GM06990 (cell line): Measurements from ENCODE around the gene KCNG4.

Source experiments
- DNase-seq: peaks from one replicate; pipeline ENCODE4 v3.0.0-alpha.2; 2011; ENCODE audit not compliant: insufficient read length; ENCODE audit errors: extremely low read depth
- H3K27me3 ChIP-seq: replicated peaks from 2 replicates; pipeline ENCODE4 v1.6.0; 2011; ENCODE audit warnings: low read length; ENCODE audit not compliant: control insufficient read depth, insufficient read depth
- H3K36me3 ChIP-seq: 2 replicates; pipeline ENCODE4 v1.5.1; 2011; ENCODE audit warnings: low read length; ENCODE audit not compliant: control insufficient read depth, insufficient read depth
- H3K4me3 ChIP-seq: replicated peaks from 2 replicates; pipeline ENCODE4 v1.5.1; 2011; ENCODE audit warnings: low read depth, mild to moderate bottlenecking, control low read depth, low read length
- TF ChIP-seq, protein P1 (sequence below): IDR thresholded peaks from 2 replicates; pipeline ENCODE4 v1.5.1; 2011; ENCODE audit warnings: low read length, control low read depth, mild to moderate bottlenecking, inconsistent platforms; ENCODE audit not compliant: insufficient read depth, poor library complexity, severe bottlenecking

The KCNG4 gene

DNA sequence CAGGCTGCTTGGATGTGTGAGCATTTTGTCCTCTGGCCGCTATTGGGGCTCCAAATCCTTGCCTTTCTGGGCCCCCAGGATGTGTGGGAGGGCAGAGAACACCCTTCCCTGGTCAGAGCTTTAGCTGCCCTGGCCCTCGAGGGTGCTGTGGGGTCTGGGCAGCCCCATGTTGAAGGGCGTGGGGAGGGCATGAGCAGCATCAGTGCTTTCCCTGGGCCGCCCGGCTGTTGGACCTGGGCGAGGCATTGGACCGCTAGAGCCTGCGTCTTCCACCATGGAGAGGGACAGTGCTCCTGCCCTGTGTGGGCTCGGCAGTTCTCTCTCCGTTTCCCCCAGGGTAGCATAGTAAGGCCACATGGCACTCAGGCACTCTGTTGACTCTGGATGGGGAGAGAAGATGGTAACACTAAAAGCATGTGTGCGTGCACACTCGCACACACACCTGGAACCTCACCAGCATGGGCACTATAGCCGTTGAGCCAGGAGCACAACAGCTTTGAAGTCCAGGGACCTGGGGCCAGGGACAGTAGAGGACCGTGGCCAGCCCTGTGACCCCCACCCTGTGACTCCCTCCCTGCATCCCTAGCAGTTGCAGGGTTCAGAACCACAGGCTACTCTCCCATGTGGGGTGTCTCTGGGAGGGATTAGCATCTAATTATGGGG is 42.2 kb downstream of the KCNG4 start:
- TF ChIP-seq, protein P1, sequence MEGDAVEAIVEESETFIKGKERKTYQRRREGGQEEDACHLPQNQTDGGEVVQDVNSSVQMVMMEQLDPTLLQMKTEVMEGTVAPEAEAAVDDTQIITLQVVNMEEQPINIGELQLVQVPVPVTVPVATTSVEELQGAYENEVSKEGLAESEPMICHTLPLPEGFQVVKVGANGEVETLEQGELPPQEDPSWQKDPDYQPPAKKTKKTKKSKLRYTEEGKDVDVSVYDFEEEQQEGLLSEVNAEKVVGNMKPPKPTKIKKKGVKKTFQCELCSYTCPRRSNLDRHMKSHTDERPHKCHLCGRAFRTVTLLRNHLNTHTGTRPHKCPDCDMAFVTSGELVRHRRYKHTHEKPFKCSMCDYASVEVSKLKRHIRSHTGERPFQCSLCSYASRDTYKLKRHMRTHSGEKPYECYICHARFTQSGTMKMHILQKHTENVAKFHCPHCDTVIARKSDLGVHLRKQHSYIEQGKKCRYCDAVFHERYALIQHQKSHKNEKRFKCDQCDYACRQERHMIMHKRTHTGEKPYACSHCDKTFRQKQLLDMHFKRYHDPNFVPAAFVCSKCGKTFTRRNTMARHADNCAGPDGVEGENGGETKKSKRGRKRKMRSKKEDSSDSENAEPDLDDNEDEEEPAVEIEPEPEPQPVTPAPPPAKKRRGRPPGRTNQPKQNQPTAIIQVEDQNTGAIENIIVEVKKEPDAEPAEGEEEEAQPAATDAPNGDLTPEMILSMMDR, result no peak
- Histone ChIP-seq H3K4me3 (no peak overlapping the region), H3K27me3 (no peaks in the 10 kb centered on the region), H3K36me3 (no peaks in the 10 kb centered on the region)
- DNase-seq, result no peak

DNA sequence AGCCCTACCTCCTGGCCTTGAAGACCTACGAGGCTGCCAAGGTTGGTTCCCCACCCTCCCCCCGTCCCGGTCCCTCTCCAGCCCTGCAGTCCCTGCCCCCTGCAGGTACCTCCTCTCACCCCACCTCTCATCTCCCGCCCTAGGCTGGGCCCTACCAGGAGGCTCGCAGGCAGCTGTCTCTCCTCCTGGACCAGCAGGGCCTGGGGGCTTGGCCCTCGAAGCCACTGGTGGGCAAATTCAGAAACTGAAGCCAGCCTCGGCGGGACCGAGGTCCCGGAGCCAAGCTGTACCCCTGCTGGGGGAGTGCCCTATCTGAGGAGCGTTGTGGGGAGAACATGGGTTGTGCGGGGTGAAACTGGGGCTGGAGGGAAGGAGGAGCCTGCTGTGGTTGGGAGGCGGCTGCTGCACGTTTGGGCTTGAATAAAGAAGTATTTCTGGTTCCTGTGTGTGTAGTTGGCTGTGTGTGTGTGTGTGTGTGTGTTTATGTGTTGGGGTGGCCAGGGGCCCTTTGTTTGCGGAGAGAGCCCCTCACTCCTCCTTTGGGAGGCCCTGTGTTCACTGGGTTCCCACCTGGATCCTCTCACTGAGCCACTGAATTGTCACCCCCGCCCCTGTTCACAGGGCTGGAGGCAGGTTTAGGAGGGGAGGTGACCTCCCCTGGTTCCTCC is 43.0 kb downstream of the KCNG4 start:
- TF ChIP-seq, protein P1, result no peak
- Histone ChIP-seq H3K4me3 (no peak overlapping the region), H3K27me3 (no peaks in the 10 kb centered on the region), H3K36me3 (no peaks in the 10 kb centered on the region)
- no peak for DNase-seq

DNA sequence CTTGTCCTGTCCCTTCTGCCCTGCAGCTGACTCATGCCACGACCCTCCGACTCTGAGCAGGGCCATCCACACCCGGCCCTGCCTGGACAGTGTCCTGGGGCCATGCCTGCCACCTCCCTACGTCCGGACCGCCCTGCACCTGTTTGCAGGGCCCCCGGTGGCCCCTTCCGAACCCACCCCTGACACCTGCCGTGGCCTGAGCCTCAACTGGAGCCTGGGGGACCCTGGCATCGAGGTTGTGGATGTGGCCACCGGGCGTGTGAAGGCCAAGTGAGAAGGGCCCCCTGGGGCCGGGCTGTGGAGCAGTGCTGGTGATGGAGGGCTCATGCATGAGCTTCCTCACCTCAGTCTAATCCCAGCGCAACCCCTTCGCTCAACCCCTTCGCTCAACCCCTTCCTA is 43.7 kb downstream of the KCNG4 start:
- no peaks in the 10 kb centered on the region for H3K27me3 ChIP-seq
- DNase-seq, result no peak
- TF ChIP-seq, protein P1, result no peak
- no peaks in the 10 kb centered on the region for H3K36me3 ChIP-seq
- H3K4me3 ChIP-seq, result no peak overlapping the region

DNA sequence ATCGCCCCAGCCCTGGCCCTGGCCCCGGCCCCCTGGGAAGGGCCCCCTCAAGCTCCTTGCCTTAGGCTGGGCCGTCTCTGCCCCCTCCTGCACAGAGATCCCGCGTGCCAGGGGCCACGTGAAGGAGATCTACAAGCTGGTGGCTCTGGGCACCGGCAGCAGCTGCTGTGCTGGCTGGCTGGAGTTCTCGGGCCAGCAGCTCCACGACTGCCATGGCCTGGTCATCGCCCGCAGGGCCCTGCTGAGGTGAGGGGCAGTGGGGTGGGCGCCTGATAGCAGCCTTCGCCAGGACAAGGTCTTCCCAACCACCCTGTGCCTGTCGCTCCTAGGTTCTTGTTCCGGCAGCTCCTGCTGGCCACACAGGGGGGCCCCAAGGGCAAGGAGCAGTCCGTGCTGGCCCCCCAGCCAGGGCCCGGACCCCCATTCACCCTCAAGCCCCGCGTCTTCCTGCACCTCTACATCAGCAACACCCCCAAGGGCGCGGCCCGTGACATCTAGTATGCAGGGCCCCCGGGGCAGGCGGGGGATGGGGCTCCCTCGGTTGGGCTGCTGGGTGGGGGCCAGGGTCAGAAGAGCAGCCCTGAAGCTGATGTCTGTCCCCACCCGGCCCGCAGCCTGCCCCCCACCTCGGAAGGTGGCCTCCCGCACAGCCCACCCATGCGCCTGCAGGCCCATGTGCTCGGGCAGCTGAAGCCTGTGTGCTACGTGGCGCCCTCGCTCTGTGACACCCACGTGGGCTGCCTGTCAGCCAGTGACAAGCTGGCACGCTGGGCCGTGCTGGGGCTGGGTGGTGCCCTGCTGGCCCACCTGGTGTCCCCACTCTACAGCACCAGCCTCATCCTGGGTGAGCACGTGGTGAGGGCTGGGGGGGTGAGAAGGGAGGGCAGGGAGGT is 44.4 kb downstream of the KCNG4 start:
- Histone ChIP-seq H3K4me3 (no peak overlapping the region), H3K27me3 (no peaks in the 10 kb centered on the region), H3K36me3 (no peaks in the 10 kb centered on the region)
- TF ChIP-seq, protein P1, result no peak
- no peak for DNase-seq

DNA sequence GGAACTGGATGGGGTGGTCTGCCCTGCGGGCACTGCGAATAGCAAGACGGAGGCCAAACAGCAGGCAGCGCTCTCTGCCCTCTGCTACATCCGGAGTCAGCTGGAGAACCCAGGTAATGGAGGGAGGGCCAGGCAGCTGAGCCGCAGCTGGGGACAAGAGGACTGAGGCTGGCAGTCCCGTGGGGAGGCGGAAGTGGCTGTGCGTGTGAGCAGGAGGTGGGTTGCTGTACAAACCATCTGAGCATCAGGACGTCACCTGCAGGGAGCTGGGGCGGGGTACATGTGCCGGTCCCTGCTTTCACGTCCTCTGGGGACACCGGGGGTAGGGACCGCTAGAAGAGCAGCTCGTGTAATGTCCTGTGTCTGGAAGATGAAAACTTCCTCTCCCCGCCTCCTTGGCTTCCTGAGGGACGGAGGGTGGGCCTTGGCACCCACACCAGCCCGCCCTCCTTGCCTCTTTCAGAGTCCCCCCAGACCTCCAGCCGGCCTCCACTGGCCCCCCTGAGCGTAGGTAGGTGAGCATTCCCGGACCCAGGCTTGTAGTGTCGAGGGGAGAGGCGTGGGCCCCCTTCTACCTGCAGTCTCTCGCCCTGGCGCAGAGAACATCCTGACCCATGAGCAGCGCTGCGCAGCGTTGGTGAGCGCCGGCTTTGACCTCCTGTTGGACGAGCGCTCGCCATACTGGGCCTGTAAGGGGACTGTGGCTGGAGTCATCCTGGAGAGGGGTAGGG is 45.2 kb downstream of the KCNG4 start:
- DNase-seq, result no peak
- TF ChIP-seq, protein P1, result peak; percentile 14
- no peaks in the 10 kb centered on the region for H3K36me3 ChIP-seq
- peak overlapping the region; percentile 28 for H3K4me3 ChIP-seq
- H3K27me3 ChIP-seq, result no peaks in the 10 kb centered on the region
